Measurements from ENCODE around the gene SLC25A20.
A peak's percentile ranks its signal among the peaks of the same experiment; 100 is the strongest.
"Not testable (repeated sequence)": the region's sequence is repeated elsewhere in the genome, so short reads cannot be mapped to it uniquely, and the experiment has no call there.

Gene SLC25A20

DNA sequence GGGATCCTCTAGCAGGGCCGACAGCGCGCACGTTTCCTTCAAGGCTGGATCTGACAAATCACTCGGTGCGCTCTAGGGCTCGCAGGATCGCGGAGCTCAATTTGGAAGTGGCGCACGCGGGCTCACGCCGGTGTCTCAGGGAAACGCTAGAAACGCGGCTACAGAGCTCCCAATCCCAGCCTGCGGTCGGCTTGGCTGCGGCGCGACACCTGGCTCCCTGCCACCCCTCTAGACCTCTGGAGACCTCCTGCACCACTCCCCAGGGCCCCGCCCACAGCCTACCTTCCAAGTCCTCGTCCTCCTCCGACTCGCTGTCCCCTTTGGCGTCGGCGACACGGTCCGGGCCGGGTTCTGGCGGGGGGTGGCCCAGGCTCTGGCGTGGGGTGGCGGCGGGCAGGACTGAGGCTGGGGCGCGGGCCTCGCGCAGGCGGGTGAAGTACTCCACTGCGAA, 51.6 kb downstream of the SLC25A20 start:
- peak; percentile 54 for DNase-seq (ENCODE audit: low spot score)
- TF ChIP-seq, protein P1, sequence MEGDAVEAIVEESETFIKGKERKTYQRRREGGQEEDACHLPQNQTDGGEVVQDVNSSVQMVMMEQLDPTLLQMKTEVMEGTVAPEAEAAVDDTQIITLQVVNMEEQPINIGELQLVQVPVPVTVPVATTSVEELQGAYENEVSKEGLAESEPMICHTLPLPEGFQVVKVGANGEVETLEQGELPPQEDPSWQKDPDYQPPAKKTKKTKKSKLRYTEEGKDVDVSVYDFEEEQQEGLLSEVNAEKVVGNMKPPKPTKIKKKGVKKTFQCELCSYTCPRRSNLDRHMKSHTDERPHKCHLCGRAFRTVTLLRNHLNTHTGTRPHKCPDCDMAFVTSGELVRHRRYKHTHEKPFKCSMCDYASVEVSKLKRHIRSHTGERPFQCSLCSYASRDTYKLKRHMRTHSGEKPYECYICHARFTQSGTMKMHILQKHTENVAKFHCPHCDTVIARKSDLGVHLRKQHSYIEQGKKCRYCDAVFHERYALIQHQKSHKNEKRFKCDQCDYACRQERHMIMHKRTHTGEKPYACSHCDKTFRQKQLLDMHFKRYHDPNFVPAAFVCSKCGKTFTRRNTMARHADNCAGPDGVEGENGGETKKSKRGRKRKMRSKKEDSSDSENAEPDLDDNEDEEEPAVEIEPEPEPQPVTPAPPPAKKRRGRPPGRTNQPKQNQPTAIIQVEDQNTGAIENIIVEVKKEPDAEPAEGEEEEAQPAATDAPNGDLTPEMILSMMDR (IDR thresholded peaks at IDR 0.05; ENCODE audit: extremely low read depth, missing control alignments) = no peak

DNA sequence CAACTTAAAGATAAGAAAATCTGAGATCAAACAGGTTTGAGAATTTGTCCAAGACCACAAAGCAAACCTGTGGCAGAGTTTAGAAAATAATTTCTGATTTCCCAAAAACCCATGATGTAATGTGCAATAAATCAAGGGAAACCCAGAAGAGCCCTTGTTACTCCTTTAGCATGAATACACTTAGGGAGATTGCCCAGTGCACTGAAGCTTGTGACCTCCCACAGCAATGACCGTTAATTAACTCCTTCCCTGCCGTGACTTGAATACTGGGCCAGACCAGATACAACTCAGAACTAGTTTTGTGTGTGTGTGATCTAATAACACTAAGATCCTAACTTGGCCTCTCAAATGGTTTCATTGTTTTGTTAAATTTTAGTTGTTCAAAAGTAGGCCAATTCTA, 53.5 kb downstream of the SLC25A20 start:
- TF ChIP-seq, protein P1 (IDR thresholded peaks at IDR 0.05; ENCODE audit: extremely low read depth, missing control alignments) = no peak
- DNase-seq (ENCODE audit: low spot score) = no peak

DNA sequence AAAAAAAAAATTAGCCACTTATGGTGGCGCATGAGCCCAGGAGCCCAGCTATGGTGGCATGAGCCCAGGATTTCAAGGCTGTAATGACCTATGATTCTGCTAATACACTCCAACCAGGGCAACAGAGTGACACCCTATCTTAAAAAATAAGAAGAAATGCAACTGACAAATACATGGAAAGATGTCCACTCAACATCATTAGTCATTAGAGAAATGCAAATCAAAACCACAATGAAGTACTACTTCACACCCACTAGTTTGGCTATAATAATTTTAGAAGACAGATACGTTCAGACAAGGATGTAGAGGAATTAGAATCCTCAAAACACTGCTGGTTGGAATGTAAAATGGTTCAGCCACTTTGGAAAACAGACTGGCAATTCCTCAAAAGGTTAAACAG, 61.5 kb downstream of the SLC25A20 start:
- DNase-seq (ENCODE audit: low spot score) = no peak
- TF ChIP-seq, protein P1 (IDR thresholded peaks at IDR 0.05; ENCODE audit: extremely low read depth, missing control alignments) = no peak

DNA sequence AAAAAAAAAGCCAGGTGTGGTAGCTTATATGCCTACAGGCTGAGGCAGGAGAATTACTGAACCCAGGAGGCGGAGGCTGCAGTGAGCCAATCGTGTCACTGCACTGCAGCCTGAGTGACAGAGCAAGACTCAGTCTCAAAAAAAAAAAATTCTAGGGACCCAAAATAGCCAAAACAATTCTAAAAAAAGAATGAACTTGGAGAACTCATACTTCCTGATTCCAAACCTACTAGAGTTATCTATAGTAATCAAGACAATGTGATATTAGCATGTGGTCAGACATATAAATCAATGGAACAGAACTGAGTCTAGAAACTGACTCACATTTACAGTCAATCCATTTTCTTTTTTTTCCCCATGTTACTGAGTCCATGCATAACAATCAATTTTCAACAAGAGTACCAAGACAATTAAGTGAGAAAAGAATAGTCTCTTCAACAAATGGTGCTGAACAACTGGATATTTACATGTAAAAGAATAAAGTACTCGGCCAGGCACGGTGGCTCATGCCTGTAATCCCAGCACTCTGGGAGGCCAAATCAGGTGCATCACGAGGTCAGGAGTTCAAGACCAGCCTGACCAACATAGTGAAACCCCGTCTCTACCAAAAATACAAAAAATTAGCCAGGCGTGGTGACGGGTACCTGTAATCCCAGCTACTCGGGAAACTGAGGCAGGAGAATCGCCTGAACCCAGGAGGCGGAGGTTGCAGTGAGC, 62.9 kb downstream of the SLC25A20 start:
- DNase-seq (ENCODE audit: low spot score) = no peak
- TF ChIP-seq, protein P1 (IDR thresholded peaks at IDR 0.05; ENCODE audit: extremely low read depth, missing control alignments) = no peak

DNA sequence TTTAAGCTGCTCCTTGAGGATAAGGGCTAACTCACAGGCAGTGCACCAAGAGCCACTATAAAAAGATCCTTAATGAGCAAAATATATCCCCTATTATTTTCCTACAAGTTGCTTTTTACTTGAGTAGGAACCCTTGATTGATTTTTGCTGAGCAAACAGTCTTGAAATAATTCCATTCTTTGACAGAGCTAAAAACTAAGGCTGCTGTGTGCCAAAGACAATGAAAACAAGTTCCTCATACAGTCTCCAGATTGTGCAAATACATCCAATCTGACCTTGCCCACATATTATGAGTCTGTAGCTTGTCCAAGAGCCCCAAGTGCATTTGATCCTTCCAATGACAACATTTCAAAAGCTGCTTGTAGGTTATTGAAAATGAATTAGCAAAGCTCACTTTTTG, 66.0 kb downstream of the SLC25A20 start:
- no peak for DNase-seq (ENCODE audit: low spot score)
- TF ChIP-seq, protein P1 (IDR thresholded peaks at IDR 0.05; ENCODE audit: extremely low read depth, missing control alignments) = no peak

DNA sequence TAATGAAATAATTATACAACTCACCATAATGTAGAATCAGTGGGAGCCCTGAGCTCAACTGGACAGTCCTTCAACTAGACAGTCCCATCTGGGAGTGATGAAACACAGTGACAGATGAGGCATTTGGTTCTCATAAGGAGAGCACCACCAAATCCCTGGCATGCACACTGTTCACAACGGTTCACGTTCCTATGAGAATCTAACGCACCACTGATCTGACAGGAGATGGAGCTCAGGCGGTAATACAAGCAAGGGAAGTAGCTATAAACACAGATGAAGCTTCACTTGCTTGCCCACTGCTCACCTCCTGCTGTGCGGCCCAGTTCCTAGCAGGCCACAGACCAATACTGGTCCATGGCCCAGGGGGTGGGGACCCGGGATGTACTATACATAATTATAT, 68.0 kb downstream of the SLC25A20 start:
- DNase-seq (ENCODE audit: low spot score) = no peak
- TF ChIP-seq, protein P1 (IDR thresholded peaks at IDR 0.05; ENCODE audit: extremely low read depth, missing control alignments) = no peak

DNA sequence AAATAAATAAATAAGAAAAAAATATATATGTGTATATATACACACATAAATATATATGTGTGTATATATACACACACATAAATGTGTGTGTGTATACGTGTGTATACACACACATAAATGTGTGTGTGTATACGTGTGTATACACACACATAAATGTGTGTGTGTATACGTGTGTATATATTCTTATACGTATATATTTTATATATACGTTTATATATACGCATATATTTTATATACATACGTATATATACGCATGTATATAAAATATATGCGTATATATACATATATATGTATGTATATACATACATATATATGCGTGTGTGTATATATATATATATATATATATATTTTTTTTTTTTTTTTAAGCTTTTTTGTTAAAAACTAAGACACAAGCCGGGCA, 69.2 kb downstream of the SLC25A20 start:
- DNase-seq (ENCODE audit: low spot score) = not testable (repeated sequence)

DNA sequence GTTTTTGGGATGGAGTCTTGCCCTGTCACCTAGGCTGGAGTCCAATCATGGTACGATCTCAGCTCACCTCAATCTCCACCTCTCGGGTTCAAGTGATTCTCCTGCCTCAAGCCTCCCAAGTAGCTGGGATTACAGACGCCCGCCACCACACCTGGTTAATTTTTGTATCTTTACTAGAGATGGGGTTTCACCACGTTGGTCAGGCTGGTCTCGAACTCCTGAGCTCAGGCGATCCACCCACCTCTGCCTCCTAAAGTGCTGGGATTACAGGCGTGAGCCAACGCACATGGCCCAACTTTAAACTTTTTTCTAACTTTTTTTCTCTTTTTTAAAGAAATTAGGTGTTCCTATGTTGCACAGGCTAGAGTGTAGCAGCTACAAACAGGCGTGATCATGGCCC, 70.8 kb downstream of the SLC25A20 start:
- DNase-seq (ENCODE audit: low spot score) = not testable (repeated sequence)
